ENCODE data around the gene TSN.

DNA sequence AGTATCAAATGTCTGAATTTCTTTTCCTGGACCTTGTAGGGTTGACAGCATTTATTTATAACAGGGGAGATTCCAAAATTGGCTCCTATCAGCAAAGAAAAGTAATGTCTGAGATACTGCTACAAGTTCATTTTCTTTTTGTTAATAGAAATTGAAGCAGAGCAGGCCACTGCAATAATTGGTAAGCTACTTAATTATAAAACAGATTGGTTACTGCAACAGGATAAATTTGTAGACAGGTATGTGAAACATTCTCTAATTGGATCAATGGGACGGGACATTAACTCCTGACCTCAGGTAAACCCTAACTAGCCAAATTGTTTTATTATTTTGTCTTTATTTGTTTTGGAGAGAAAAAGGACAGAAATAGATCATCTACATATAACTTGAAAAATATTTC is 39.3 kb upstream of the TSN start:
- TF ChIP-seq, protein P1, sequence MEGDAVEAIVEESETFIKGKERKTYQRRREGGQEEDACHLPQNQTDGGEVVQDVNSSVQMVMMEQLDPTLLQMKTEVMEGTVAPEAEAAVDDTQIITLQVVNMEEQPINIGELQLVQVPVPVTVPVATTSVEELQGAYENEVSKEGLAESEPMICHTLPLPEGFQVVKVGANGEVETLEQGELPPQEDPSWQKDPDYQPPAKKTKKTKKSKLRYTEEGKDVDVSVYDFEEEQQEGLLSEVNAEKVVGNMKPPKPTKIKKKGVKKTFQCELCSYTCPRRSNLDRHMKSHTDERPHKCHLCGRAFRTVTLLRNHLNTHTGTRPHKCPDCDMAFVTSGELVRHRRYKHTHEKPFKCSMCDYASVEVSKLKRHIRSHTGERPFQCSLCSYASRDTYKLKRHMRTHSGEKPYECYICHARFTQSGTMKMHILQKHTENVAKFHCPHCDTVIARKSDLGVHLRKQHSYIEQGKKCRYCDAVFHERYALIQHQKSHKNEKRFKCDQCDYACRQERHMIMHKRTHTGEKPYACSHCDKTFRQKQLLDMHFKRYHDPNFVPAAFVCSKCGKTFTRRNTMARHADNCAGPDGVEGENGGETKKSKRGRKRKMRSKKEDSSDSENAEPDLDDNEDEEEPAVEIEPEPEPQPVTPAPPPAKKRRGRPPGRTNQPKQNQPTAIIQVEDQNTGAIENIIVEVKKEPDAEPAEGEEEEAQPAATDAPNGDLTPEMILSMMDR (IDR thresholded peaks at IDR 0.05): no peak
- TF ChIP-seq, protein P2, sequence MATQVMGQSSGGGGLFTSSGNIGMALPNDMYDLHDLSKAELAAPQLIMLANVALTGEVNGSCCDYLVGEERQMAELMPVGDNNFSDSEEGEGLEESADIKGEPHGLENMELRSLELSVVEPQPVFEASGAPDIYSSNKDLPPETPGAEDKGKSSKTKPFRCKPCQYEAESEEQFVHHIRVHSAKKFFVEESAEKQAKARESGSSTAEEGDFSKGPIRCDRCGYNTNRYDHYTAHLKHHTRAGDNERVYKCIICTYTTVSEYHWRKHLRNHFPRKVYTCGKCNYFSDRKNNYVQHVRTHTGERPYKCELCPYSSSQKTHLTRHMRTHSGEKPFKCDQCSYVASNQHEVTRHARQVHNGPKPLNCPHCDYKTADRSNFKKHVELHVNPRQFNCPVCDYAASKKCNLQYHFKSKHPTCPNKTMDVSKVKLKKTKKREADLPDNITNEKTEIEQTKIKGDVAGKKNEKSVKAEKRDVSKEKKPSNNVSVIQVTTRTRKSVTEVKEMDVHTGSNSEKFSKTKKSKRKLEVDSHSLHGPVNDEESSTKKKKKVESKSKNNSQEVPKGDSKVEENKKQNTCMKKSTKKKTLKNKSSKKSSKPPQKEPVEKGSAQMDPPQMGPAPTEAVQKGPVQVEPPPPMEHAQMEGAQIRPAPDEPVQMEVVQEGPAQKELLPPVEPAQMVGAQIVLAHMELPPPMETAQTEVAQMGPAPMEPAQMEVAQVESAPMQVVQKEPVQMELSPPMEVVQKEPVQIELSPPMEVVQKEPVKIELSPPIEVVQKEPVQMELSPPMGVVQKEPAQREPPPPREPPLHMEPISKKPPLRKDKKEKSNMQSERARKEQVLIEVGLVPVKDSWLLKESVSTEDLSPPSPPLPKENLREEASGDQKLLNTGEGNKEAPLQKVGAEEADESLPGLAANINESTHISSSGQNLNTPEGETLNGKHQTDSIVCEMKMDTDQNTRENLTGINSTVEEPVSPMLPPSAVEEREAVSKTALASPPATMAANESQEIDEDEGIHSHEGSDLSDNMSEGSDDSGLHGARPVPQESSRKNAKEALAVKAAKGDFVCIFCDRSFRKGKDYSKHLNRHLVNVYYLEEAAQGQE (IDR thresholded peaks at IDR 0.05; ENCODE audit: insufficient read depth in 1 of 2, low read depth in 2 of 2, low read length in 1 of 2): no peak
